Stimulated activated CD8-positive, alpha-beta memory T cell treated with anti-CD3 and anti-CD28 coated beads, Interleukin-15, amount 100 ng/mL, for 1 hour (primary cell): ENCODE results near the gene FGD3.

Experiments used
- DNase-seq: peaks from one replicate; pipeline ENCODE4 v3.0.0-alpha.2; 2020; ENCODE audit warnings: low read depth

FGD3 gene

GRCh38 chr9:93054758-93055704 is 107.7 kb downstream of the FGD3 start:
- DNase-seq: no peak

- DNase-seq: no peak
These were observed 109.8 kb downstream of the FGD3 start for GRCh38 chr9:93057042-93057702.

GRCh38 chr9:93057703-93058354 is 110.5 kb downstream of the FGD3 start:
- no peak for DNase-seq

- DNase-seq: peak; percentile 34
These were observed 111.2 kb downstream of the FGD3 start, which contains the start of gene SUSD3 for GRCh38 chr9:93058355-93059010. SUSD3 (plus strand) TSS chr9:93058701; CDS start chr9:93058743, 42 bp downstream.

- no peak for DNase-seq
These were observed 111.8 kb downstream of the FGD3 start for GRCh38 chr9:93059011-93059714.

- DNase-seq: no peak
These were observed 112.6 kb downstream of the FGD3 start for GRCh38 chr9:93059715-93060578.

GRCh38 chr9:93060746-93061259 is 113.5 kb downstream of the FGD3 start:
- no peak for DNase-seq

GRCh38 chr9:93061260-93061751 is 114.0 kb downstream of the FGD3 start:
- DNase-seq: no peak

- no peak for DNase-seq
These were observed 114.8 kb downstream of the FGD3 start for GRCh38 chr9:93061791-93062763.

- DNase-seq: peak; percentile 64
These were observed 117.2 kb downstream of the FGD3 start for GRCh38 chr9:93064392-93065134.

- no peak for DNase-seq
These were observed 117.9 kb downstream of the FGD3 start for GRCh38 chr9:93065135-93065720.

- no peak for DNase-seq
These were observed 119.8 kb downstream of the FGD3 start for GRCh38 chr9:93066978-93067603.

- DNase-seq: no peak
These were observed 121.6 kb downstream of the FGD3 start for GRCh38 chr9:93068956-93069355.

GRCh38 chr9:93071464-93071863 is 124.1 kb downstream of the FGD3 start:
- DNase-seq: no peak

- DNase-seq: no peak
These were observed 125.1 kb downstream of the FGD3 start for GRCh38 chr9:93072383-93072795.

- DNase-seq: no peak
These were observed 128.9 kb downstream of the FGD3 start for GRCh38 chr9:93076101-93076791.

GRCh38 chr9:93076792-93077128 is 129.4 kb downstream of the FGD3 start:
- no peak for DNase-seq
